Loucy (cell line): ENCODE data around the gene ZFHX3.
"Not testable (repeated sequence)": the region's sequence is repeated elsewhere in the genome, so short reads cannot be mapped to it uniquely, and the experiment has no call there.

Experiments
- CTCF ChIP-seq: fragments of 200-600 bp; sonication (generic); conservative IDR thresholded peaks from 2 replicates; pipeline ENCODE4 v1.5.1; 2014; ENCODE audit warnings: mild to moderate bottlenecking, antibody characterized with exemption, low read length
- EZH2phosphoT487 ChIP-seq: fragments of 200-600 bp; IDR thresholded peaks from 2 replicates; pipeline ENCODE4 v1.6.1; 2018; ENCODE audit warnings: antibody characterized with exemption, mild to moderate bottlenecking, moderate library complexity, borderline replicate concordance

GRCh38 chr16:73082634-73083051, 34.7 kb upstream of the ZFHX3 start:
- TF ChIP-seq CTCF, EZH2phosphoT487: not testable (repeated sequence)
